Nephron (organoid): Measurements from ENCODE around the gene CSNK1A1.

Experiments
- H3K27ac Mint-ChIP-seq, 3 experiments: 2 replicates each; pipeline ENCODE4 v1.8.0; 2020; ENCODE audit warnings: mixed read lengths in 3 of 3, mild to moderate bottlenecking in 2 of 3, moderate library complexity in 1 of 3
- H3K27me3 Mint-ChIP-seq: 2 replicates; pipeline ENCODE4 v1.8.0; 2021; ENCODE audit warnings: low read depth, mild to moderate bottlenecking, moderate library complexity, mixed read lengths
- H3K36me3 Mint-ChIP-seq: 2 replicates; pipeline ENCODE4 v1.8.0; 2020; ENCODE audit warnings: low read depth, mixed read lengths
- H3K4me1 Mint-ChIP-seq: 2 replicates; pipeline ENCODE4 v1.8.0; 2020; ENCODE audit warnings: mixed read lengths
- H3K4me3 Mint-ChIP-seq, 3 experiments: 2 replicates each; pipeline ENCODE4 v1.8.0; 2020; ENCODE audit warnings: mild to moderate bottlenecking in 3 of 3, mixed read lengths in 3 of 3, moderate library complexity in 2 of 3
- H3K9me3 Mint-ChIP-seq: 2 replicates; pipeline ENCODE4 v1.8.0; 2020; ENCODE audit warnings: mixed read lengths
- TF ChIP-seq, protein P1 (sequence below), 3 experiments: fragments of 200-600 bp; sonication (generic); IDR thresholded peaks; one replicate each; pipeline ENCODE4 v1.5.0; 2021; ENCODE audit warnings: antibody characterized with exemption in 3 of 3; ENCODE audit not compliant: unreplicated experiment in 3 of 3

Gene CSNK1A1

DNA sequence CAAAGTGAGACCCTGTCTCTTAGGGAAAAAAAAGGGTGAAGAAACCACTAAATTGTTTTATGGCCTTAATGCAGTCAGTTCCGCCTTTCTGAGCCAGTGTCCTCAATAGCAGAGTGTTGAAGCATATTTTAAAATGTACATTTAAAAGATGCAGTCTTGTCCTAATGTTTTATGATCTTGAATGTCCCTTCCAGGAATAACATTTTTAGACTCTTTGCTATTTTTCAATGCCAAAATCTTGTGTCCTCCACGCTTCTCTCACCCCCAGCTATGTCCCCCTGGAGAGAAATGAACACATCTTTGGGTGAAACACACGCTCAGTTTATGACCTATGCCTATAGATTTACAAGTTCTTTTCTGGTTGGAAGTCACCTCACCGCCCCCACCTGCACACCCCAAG lies 69.8 kb downstream of the CSNK1A1 start:
- H3K36me3 Mint-ChIP-seq, result no peaks in the 10 kb centered on the region
- H3K4me1 Mint-ChIP-seq, result peaks cover 25% of the 10 kb centered on the region
- no peaks in the 10 kb centered on the region for H3K27me3 Mint-ChIP-seq
- H3K9me3 Mint-ChIP-seq, result no peaks in the 10 kb centered on the region
- H3K27ac Mint-ChIP-seq, result peak overlapping the region; percentile 38 to 67 (median 43)
- H3K4me3 Mint-ChIP-seq, result no peak overlapping the region
- TF ChIP-seq, protein P1, sequence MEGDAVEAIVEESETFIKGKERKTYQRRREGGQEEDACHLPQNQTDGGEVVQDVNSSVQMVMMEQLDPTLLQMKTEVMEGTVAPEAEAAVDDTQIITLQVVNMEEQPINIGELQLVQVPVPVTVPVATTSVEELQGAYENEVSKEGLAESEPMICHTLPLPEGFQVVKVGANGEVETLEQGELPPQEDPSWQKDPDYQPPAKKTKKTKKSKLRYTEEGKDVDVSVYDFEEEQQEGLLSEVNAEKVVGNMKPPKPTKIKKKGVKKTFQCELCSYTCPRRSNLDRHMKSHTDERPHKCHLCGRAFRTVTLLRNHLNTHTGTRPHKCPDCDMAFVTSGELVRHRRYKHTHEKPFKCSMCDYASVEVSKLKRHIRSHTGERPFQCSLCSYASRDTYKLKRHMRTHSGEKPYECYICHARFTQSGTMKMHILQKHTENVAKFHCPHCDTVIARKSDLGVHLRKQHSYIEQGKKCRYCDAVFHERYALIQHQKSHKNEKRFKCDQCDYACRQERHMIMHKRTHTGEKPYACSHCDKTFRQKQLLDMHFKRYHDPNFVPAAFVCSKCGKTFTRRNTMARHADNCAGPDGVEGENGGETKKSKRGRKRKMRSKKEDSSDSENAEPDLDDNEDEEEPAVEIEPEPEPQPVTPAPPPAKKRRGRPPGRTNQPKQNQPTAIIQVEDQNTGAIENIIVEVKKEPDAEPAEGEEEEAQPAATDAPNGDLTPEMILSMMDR (IDR thresholded peaks at IDR 0.05; ENCODE audit: unreplicated experiment in 3 of 3), result no peak

DNA sequence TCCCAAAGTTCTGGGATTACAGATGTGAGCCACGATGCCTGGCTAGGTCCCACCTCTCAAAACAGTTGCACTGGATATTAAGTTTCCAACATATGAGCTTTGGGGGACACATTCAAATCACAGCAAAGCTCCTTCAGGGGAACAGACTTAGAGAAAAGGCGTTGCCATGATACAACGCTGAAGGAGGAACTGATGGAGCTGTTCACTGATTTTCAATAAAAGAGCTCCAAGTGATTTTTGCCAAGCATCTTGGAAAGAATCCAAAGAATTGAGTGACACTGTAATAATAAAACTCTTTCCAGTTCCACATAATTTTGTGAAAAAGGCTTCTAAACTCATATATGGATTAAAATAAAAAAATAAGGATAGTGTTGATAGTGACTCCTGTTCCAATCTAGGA lies 72.5 kb downstream of the CSNK1A1 start:
- Mint-ChIP-seq H3K36me3 (no peaks in the 10 kb centered on the region), H3K4me3 (no peak overlapping the region), H3K27ac (peak overlapping the region in 1 of 3 experiments; percentile 40), H3K4me1 (peaks cover 22% of the 10 kb centered on the region), H3K9me3 (no peaks in the 10 kb centered on the region), H3K27me3 (no peaks in the 10 kb centered on the region)
- TF ChIP-seq, protein P1 (IDR thresholded peaks at IDR 0.05; ENCODE audit: unreplicated experiment in 3 of 3), result no peak

DNA sequence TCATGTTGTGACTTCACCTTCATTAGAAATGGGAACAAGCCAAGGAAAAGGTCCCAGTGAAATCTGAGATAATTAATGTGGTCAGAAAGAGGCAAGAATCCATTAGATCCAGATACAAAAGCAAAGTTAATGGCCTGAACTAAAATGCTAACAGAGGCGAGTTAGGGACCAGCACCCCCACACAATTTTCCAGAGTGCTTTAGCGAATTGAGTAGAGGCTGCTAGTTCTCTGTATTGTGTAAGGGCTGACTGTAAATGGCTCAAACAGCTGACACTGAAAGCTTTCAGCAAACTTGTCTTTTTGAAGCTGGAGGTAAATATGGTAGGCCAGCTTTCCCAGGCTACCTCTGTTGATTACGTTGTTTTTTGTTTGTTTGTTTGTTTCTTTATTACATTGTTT lies 75.5 kb downstream of the CSNK1A1 start:
- no peaks in the 10 kb centered on the region for H3K36me3 Mint-ChIP-seq

DNA sequence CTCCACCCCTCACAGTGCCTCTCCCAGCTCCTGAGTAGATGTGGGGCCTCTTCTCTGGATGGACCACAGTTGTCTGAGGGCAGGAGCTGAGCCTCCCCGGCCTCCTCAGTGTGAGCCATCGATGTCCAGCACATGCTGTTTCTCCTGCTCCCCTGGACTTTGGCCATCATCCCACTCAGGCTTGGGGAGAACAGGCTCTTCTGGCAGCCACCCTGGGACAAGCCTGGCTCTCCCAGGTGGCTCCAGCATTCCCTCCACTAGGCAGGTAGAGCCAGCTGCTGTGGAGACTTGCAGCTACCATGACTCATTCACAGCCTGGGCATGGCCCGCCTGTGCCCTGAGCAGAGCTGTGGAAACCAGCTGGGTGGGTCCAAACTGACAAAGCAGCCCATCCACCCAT lies 77.0 kb downstream of the CSNK1A1 start:
- no peak overlapping the region for H3K4me3 Mint-ChIP-seq

More for the DNA sequence above, 75.5 kb downstream of the CSNK1A1 start:
- Mint-ChIP-seq H3K27me3 (no peaks in the 10 kb centered on the region), H3K4me1 (peaks cover 28% of the 10 kb centered on the region), H3K9me3 (no peaks in the 10 kb centered on the region), H3K4me3 (no peak overlapping the region), H3K27ac (peak overlapping the region; percentile 8 to 89 (median 36))
- TF ChIP-seq, protein P1 (IDR thresholded peaks at IDR 0.05; ENCODE audit: unreplicated experiment in 3 of 3), result no peak

DNA sequence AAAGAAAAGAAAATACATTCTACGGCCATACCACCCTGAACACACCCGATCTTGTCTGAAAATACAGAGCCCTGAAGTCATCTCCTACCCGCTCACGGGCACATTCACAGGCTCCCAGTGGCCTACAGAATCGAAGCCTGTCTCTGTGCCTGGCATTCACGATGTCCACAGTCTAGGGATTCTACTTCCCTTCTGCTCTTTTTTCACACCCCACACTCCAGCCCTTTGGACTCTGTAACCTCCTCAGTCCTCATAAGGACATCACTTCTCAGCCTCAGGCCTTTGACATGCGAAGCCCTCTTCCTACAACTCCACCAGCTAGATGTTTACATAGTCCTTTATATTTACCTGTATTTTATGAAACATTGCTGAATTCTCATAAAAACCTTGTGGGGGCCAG lies 77.8 kb downstream of the CSNK1A1 start:
- TF ChIP-seq, protein P1 (IDR thresholded peaks at IDR 0.05; ENCODE audit: unreplicated experiment in 3 of 3), result no peak
- peak overlapping the region in 1 of 3 experiments; percentile 59 for H3K27ac Mint-ChIP-seq
- H3K36me3 Mint-ChIP-seq, result no peaks in the 10 kb centered on the region
- H3K27me3 Mint-ChIP-seq, result no peaks in the 10 kb centered on the region
- peaks cover 27% of the 10 kb centered on the region for H3K4me1 Mint-ChIP-seq
- no peaks in the 10 kb centered on the region for H3K9me3 Mint-ChIP-seq
- no peak overlapping the region for H3K4me3 Mint-ChIP-seq

More for the DNA sequence above, 77.0 kb downstream of the CSNK1A1 start:
- H3K4me1 Mint-ChIP-seq, result peaks cover 29% of the 10 kb centered on the region
- no peak overlapping the region for H3K27ac Mint-ChIP-seq
- H3K27me3 Mint-ChIP-seq, result no peaks in the 10 kb centered on the region
- H3K9me3 Mint-ChIP-seq, result no peaks in the 10 kb centered on the region
- TF ChIP-seq, protein P1 (IDR thresholded peaks at IDR 0.05; ENCODE audit: unreplicated experiment in 3 of 3), result no peak
- no peaks in the 10 kb centered on the region for H3K36me3 Mint-ChIP-seq

DNA sequence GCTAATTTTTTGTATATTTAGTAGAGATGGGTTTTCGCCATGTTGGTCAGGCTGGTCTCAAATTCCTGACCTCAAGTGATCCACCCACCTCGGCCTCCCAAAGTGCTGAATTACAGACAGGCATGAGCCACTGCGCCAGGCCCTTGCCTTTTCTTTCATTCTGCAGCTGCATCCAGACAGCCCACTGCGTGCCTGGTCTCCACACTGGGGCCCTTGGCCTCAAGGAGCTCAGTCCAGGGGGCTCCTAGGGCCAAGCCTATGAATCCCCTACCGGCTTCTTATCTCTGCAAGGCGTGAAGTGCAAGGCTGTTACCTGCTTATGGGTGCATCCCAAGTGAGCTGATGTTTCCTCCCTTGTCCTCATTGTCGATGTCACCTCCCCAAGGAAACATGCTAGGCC lies 78.8 kb downstream of the CSNK1A1 start:
- H3K4me3 Mint-ChIP-seq, result no peak overlapping the region
- H3K36me3 Mint-ChIP-seq, result no peaks in the 10 kb centered on the region
- no peaks in the 10 kb centered on the region for H3K9me3 Mint-ChIP-seq
- H3K27ac Mint-ChIP-seq, result peak overlapping the region in 1 of 3 experiments; percentile 44
- TF ChIP-seq, protein P1 (IDR thresholded peaks at IDR 0.05; ENCODE audit: unreplicated experiment in 3 of 3), result no peak
- H3K27me3 Mint-ChIP-seq, result peaks cover 6% of the 10 kb centered on the region
- H3K4me1 Mint-ChIP-seq, result peaks cover 25% of the 10 kb centered on the region
